Neural crest cell (in vitro differentiated cells): ENCODE data around the gene CELSR3. TPM values are rescaled to one million over a fixed set of nuclear protein-coding genes. Genes with fewer than 3 reads are reported as not detected.

Experiments
- DNase-seq: peaks from one replicate; pipeline ENCODE4 v3.0.0; 2021; ENCODE audit warnings: low read depth, mixed read lengths, low spot score
- H3K27ac Mint-ChIP-seq: one replicate; pipeline ENCODE4 v1.8.0; 2021; ENCODE audit warnings: mild to moderate bottlenecking, mixed read lengths; ENCODE audit not compliant: unreplicated experiment
- H3K27me3 Mint-ChIP-seq: 2 replicates; pipeline ENCODE4 v1.8.0; 2021; ENCODE audit warnings: low read depth, mild to moderate bottlenecking, mixed read lengths
- H3K36me3 Mint-ChIP-seq: 2 replicates; pipeline ENCODE4 v1.8.0; 2021; ENCODE audit warnings: low read depth, mild to moderate bottlenecking, mixed read lengths
- H3K4me1 Mint-ChIP-seq: 2 replicates; pipeline ENCODE4 v1.8.0; 2021; ENCODE audit warnings: mixed read lengths
- H3K4me3 Mint-ChIP-seq: one replicate; pipeline ENCODE4 v1.8.0; 2021; ENCODE audit warnings: mild to moderate bottlenecking, mixed read lengths
- H3K9me3 Mint-ChIP-seq: 2 replicates; pipeline ENCODE4 v1.8.0; 2021; ENCODE audit warnings: mixed read lengths
- CTCF ChIP-seq: fragments of 200-600 bp; sonication (generic); conservative IDR thresholded peaks from 2 replicates; pipeline ENCODE4 v1.5.0; 2021; ENCODE audit warnings: antibody characterized with exemption, mild to moderate bottlenecking
- total RNA-seq: library from RNA; stranded (reverse); gene quantifications from 2 replicates; pipeline ENCODE4 v1.2.1, GENCODE V29; 2021

CELSR3 gene
- total RNA-seq, 1 donor from 2014 or later = 27.2 TPM

GRCh38 chr3:48664929-48665328 lies 2.2 kb upstream of the CELSR3 start:
- H3K9me3 Mint-ChIP-seq = peaks cover 2% of the 10 kb centered on the region
- peak overlapping the region; percentile 41 for H3K4me3 Mint-ChIP-seq
- H3K27me3 Mint-ChIP-seq = peaks cover 7% of the 10 kb centered on the region
- H3K4me1 Mint-ChIP-seq = peaks cover 22% of the 10 kb centered on the region
- TF ChIP-seq CTCF = no peak
- peaks cover 11% of the 10 kb centered on the region for H3K36me3 Mint-ChIP-seq
- H3K27ac Mint-ChIP-seq = no peak overlapping the region
- DNase-seq = no peak

GRCh38 chr3:48664313-48664644 lies 1.6 kb upstream of the CELSR3 start:
- H3K36me3 Mint-ChIP-seq = peaks cover 16% of the 10 kb centered on the region
- H3K9me3 Mint-ChIP-seq = peaks cover 2% of the 10 kb centered on the region
- TF ChIP-seq CTCF = peak; percentile 40
- peaks cover 25% of the 10 kb centered on the region for H3K4me1 Mint-ChIP-seq
- peaks cover 7% of the 10 kb centered on the region for H3K27me3 Mint-ChIP-seq
- no peak for DNase-seq
- H3K4me3 Mint-ChIP-seq = peak overlapping the region; percentile 100
- peak overlapping the region; percentile 100 for H3K27ac Mint-ChIP-seq

- H3K9me3 Mint-ChIP-seq = peaks cover 2% of the 10 kb centered on the region
- H3K27ac Mint-ChIP-seq = peak overlapping the region; percentile 100
- H3K27me3 Mint-ChIP-seq = peaks cover 7% of the 10 kb centered on the region
- peak; percentile 96 for DNase-seq
- peaks cover 21% of the 10 kb centered on the region for H3K36me3 Mint-ChIP-seq
- peak; percentile 91 for TF ChIP-seq CTCF
- peaks cover 25% of the 10 kb centered on the region for H3K4me1 Mint-ChIP-seq
- peak overlapping the region; percentile 100 for H3K4me3 Mint-ChIP-seq
Measured at GRCh38 chr3:48663489-48664312, 1.0 kb upstream of the CELSR3 start.

GRCh38 chr3:48662145-48662752 lies 437 bp downstream of the CELSR3 start:
- H3K36me3 Mint-ChIP-seq = peaks cover 26% of the 10 kb centered on the region
- H3K27ac Mint-ChIP-seq = no peak overlapping the region
- peak; percentile 16 for DNase-seq
- peaks cover 2% of the 10 kb centered on the region for H3K9me3 Mint-ChIP-seq
- H3K27me3 Mint-ChIP-seq = peaks cover 7% of the 10 kb centered on the region
- H3K4me1 Mint-ChIP-seq = peaks cover 31% of the 10 kb centered on the region
- peak overlapping the region; percentile 88 for H3K4me3 Mint-ChIP-seq
- TF ChIP-seq CTCF = no peak

GRCh38 chr3:48661501-48662144 lies 1.1 kb downstream of the CELSR3 start:
- peak overlapping the region; percentile 88 for H3K4me3 Mint-ChIP-seq
- H3K27ac Mint-ChIP-seq = no peak overlapping the region
- peaks cover 7% of the 10 kb centered on the region for H3K27me3 Mint-ChIP-seq
- H3K36me3 Mint-ChIP-seq = peaks cover 26% of the 10 kb centered on the region
- H3K9me3 Mint-ChIP-seq = peaks cover 2% of the 10 kb centered on the region
- TF ChIP-seq CTCF = no peak
- H3K4me1 Mint-ChIP-seq = peaks cover 31% of the 10 kb centered on the region
- DNase-seq = peak; percentile 92
